ENCODE measurements around the gene FUOM.

GRCh38 chr10:133401981-133402725 is 44.3 kb upstream of the FUOM start:
- no peak for TF ChIP-seq SUZ12 (IDR thresholded peaks at IDR 0.05; ENCODE audit: extremely low read depth, insufficient read depth, insufficient read length)
- no peak for TF ChIP-seq ZNF274 (IDR thresholded peaks at IDR 0.05; ENCODE audit: low read depth, low read length)
- no peak for TF ChIP-seq YY1 (IDR thresholded peaks at IDR 0.05; ENCODE audit: insufficient read depth, insufficient read length)
